ENCODE data around the gene CSTB.

CSTB gene

DNA sequence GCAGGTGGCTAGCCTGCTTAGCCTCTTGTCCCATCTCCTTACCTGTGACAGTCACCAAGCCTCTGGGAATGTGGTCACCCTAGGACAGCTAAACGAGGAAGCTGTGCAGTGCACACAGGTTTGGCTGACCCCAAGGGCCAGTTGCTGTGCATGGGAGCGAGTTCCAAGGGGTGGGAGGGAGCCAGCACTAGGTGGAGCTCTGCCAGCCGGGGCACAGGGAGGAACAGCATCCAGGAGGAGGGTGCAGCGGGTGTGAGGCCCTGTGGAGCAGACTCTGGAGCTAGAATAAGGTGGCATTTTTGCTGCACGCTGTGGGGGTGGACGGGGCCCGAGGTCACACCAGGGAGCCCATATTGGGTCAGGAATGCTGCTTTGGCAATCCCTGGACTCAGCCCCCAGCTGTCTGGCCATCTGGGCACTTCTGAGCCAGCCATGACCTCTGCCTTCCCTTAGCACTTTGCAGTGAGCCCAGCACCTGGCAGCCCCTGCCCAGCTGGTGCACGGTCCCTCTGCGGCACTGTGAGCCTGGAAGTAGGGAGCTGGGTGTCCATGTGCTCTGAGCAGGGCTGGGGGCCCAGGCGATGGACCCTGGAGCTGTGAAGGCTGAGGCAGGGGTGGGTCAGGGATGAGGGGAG is 48.5 kb downstream of the CSTB start:
- peak; percentile 39 to 62 for DNase-seq

DNA sequence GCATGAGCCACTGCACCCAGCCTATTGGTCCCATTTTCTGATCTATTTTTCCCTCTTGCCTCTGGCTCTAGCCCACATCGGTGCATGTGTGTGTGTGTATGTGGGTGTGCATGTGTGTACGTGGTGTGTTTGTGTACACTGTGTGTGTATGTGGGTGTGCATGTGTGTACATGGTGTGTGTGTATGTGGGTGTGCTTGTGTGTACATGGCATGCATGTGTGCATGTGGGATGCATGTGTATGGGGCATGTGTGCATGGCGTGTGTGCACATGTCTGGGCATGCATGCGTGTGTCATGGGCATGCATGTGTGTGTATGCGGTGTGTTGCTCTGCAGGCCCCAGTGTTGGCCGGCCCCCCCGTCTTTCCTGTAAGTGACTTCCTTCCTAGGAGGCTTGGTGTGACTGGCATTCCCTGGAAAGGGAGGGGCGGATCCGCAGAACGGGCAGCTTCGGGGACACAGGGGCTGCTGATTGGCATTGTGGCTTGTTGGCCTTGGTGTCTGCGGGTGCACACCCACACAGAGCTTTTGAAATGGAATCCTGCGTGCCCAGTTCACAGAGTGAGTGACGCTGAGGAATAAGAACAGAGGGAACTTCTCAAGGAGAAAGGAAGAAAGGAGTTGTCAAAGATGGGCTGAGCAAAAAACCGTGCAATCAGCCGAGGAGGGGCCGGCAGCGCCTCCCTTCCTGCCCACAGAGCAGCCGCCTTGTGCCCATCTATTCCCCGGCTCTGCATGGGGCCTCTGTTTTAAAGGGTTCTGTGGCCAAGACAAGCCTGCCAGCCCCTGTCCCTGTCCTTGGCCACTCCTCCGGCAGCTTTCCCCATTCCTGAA is 49.2 kb downstream of the CSTB start:
- DNase-seq = no peak
